ENCODE measurements around the gene ALMS1.
"Not testable (repeated sequence)": the region's sequence is repeated elsewhere in the genome, so short reads cannot be mapped to it uniquely, and the experiment has no call there.

ALMS1 gene

GRCh38 chr2:73457982-73458381 is 72.3 kb downstream of the ALMS1 start:
- DNase-seq (ENCODE audit: extremely low read depth, low read depth): no peak
- TF ChIP-seq CTCF (IDR thresholded peaks at IDR 0.05; ENCODE audit: low read depth, low read length): no peak

- not testable (repeated sequence) for DNase-seq (ENCODE audit: extremely low read depth, low read depth)
Measured at GRCh38 chr2:73462388-73462787, 76.8 kb downstream of the ALMS1 start.

GRCh38 chr2:73468376-73468775 is 82.7 kb downstream of the ALMS1 start:
- TF ChIP-seq CTCF (IDR thresholded peaks at IDR 0.05; ENCODE audit: low read depth, low read length): no peak
- no peak for DNase-seq (ENCODE audit: extremely low read depth, low read depth)

- DNase-seq (ENCODE audit: extremely low read depth, low read depth): not testable (repeated sequence)
Measured at GRCh38 chr2:73483874-73484273, 98.2 kb downstream of the ALMS1 start.

- no peak for DNase-seq (ENCODE audit: extremely low read depth, low read depth)
Measured at GRCh38 chr2:73487112-73487657, 101.5 kb downstream of the ALMS1 start.

GRCh38 chr2:73488079-73488478 is 102.4 kb downstream of the ALMS1 start:
- no peak for TF ChIP-seq CTCF (IDR thresholded peaks at IDR 0.05; ENCODE audit: low read depth, low read length)
- DNase-seq (ENCODE audit: extremely low read depth, low read depth): no peak

More at GRCh38 chr2:73487112-73487657, 101.5 kb downstream of the ALMS1 start:
- no peak for TF ChIP-seq CTCF (IDR thresholded peaks at IDR 0.05; ENCODE audit: low read depth, low read length)

GRCh38 chr2:73489053-73489452 is 103.4 kb downstream of the ALMS1 start:
- no peak for TF ChIP-seq CTCF (IDR thresholded peaks at IDR 0.05; ENCODE audit: low read depth, low read length)
- no peak for DNase-seq (ENCODE audit: extremely low read depth, low read depth)

- no peak for TF ChIP-seq CTCF (IDR thresholded peaks at IDR 0.05; ENCODE audit: low read depth, low read length)
- DNase-seq (ENCODE audit: extremely low read depth, low read depth): no peak
Measured at GRCh38 chr2:73494031-73494430, 108.4 kb downstream of the ALMS1 start.
